Activated CD4-positive, CD25-positive, alpha-beta regulatory T cell treated with anti-CD3 and anti-CD28 coated beads, Interleukin-2, amount 50 U/mL, for 16 hours (primary cell): ENCODE results near the gene SPATA12.

Source experiments
- DNase-seq: peaks from one replicate; pipeline ENCODE4 v3.0.0-alpha.2; 2020; ENCODE audit warnings: low read depth, low spot score

The SPATA12 gene

GRCh38 chr3:57116501-57116900 is 56.0 kb downstream of the SPATA12 start:
- DNase-seq: no peak

GRCh38 chr3:57118254-57118653 is 57.8 kb downstream of the SPATA12 start:
- no peak for DNase-seq

- no peak for DNase-seq
Measured at GRCh38 chr3:57120040-57120439, 59.6 kb downstream of the SPATA12 start.

- DNase-seq: no peak
Measured at GRCh38 chr3:57120451-57121174, 60.1 kb downstream of the SPATA12 start.
